Sigmoid colon (tissue), 4 donors: ENCODE results near the gene SH3TC2.
"Not testable (repeated sequence)": the region's sequence is repeated elsewhere in the genome, so short reads cannot be mapped to it uniquely, and the experiment has no call there.

Experiments
- CTCF ChIP-seq, 4 experiments: fragments of 450-650 bp in 3 of 4; fragments of 200-600 bp in 1 of 4; IDR thresholded peaks; one replicate each; pipeline ENCODE4 v1.5.1; 2016 to 2019; ENCODE audit warnings: antibody characterized with exemption in 4 of 4, mild to moderate bottlenecking in 3 of 4, moderate library complexity in 2 of 4
- EP300 ChIP-seq, 4 donors: sonication (generic); formaldehyde crosslinking; IDR thresholded peaks; one replicate each; pipeline ENCODE4 v1.6.1; 2017; ENCODE audit warnings: antibody characterized with exemption in 4 of 4
- POLR2A ChIP-seq, 2 donors: fragments of 450-650 bp; IDR thresholded peaks; one replicate each; pipeline ENCODE4 v1.6.1; 2016; ENCODE audit warnings: antibody characterized with exemption in 2 of 2, mild to moderate bottlenecking in 2 of 2, moderate library complexity in 2 of 2
- POLR2AphosphoS5 ChIP-seq, 4 donors: sonication (generic); formaldehyde crosslinking; IDR thresholded peaks; one replicate each; pipeline ENCODE4 v1.6.1; 2017; ENCODE audit warnings: antibody characterized with exemption in 4 of 4

- not testable (repeated sequence) for TF ChIP-seq CTCF, POLR2A, EP300, POLR2AphosphoS5 (IDR thresholded peaks at IDR 0.05)
These were observed 11.2 kb upstream of the SH3TC2 start for GRCh38 chr5:149074071-149074470.
